Caco-2 (cell line): ENCODE data around the gene TLN1. TPM values are rescaled to one million over a fixed set of nuclear protein-coding genes. Genes with fewer than 3 reads are reported as not detected.

Experiments used
- BruUV-seq: library from RNA; stranded (reverse); fragments of 400-500 nt; replicated peaks from 2 replicates; lab custom pipeline; 2021; lab: Mats Ljungman, UMichigan
- CTCF ChIA-PET: fragments of 300-600 bp; sonication (Branson Sonifier 250); formaldehyde crosslinking; loops from one replicate; lab custom pipeline; 2022; ENCODE audit warnings: antibody characterized with exemption; lab: Charles Lee
- POLR2A ChIA-PET: fragments of 300-600 bp; sonication (Branson Sonifier 250); formaldehyde crosslinking; loops from one replicate; lab custom pipeline; 2022; ENCODE audit warnings: antibody characterized with exemption; lab: Charles Lee
- DNase-seq, 2 experiments: peaks; one replicate each; pipeline versions ENCODE4 v3.0.0 to v3.0.0-alpha.2; 2020 to 2022
- H3K27me3 ChIP-seq: replicated peaks from 2 replicates; pipeline ENCODE4 v1.6.0; 2011; ENCODE audit warnings: low read length; ENCODE audit not compliant: control insufficient read depth, insufficient read depth
- H3K36me3 ChIP-seq: 2 replicates; pipeline ENCODE4 v1.5.1; 2011; ENCODE audit warnings: low read length; ENCODE audit not compliant: control insufficient read depth, insufficient read depth
- H3K4me1 ChIP-seq: fragments of 250-450 bp; sonication (Bioruptor Pico); 2 replicates; pipeline ENCODE4 v1.5.1; 2020; ENCODE audit warnings: mild to moderate bottlenecking
- H3K4me3 ChIP-seq: 2 replicates; pipeline ENCODE4 v1.5.1; 2011; ENCODE audit warnings: low read depth, mild to moderate bottlenecking, control low read depth, low read length
- H3K9me3 ChIP-seq: fragments of 250-450 bp; sonication (Bioruptor Pico); 2 replicates; pipeline ENCODE4 v1.5.1; 2020; ENCODE audit warnings: mild to moderate bottlenecking, moderate library complexity
- H3K27ac Mint-ChIP-seq: one replicate; pipeline ENCODE4 v1.8.0; 2022; ENCODE audit warnings: mixed read lengths; ENCODE audit not compliant: unreplicated experiment
- H3K27me3 Mint-ChIP-seq: one replicate; pipeline ENCODE4 v1.8.0; 2022; ENCODE audit warnings: mixed read lengths; ENCODE audit not compliant: insufficient read depth, unreplicated experiment
- H3K36me3 Mint-ChIP-seq: one replicate; pipeline ENCODE4 v1.8.0; 2022; ENCODE audit warnings: mild to moderate bottlenecking, mixed read lengths; ENCODE audit not compliant: insufficient read depth, unreplicated experiment
- H3K4me1 Mint-ChIP-seq: one replicate; pipeline ENCODE4 v1.8.0; 2022; ENCODE audit warnings: low read depth, mixed read lengths; ENCODE audit not compliant: unreplicated experiment
- H3K4me3 Mint-ChIP-seq: one replicate; pipeline ENCODE4 v1.8.0; 2022; ENCODE audit warnings: mild to moderate bottlenecking, moderate library complexity, mixed read lengths; ENCODE audit not compliant: unreplicated experiment
- H3K9me3 Mint-ChIP-seq: one replicate; pipeline ENCODE4 v1.8.0; 2022; ENCODE audit warnings: mixed read lengths; ENCODE audit not compliant: unreplicated experiment
- CTCF ChIP-seq, 2 experiments: fragments of 200-600 bp in 1 of 2; IDR thresholded peaks; 1 replicate in 1 of 2; 2 replicates in 1 of 2; pipeline versions ENCODE4 v1.5.1 to v1.8.0; 2011 to 2022; ENCODE audit warnings: antibody characterized with exemption in 1 of 2, control low read depth in 1 of 2, inconsistent platforms in 1 of 2, low read depth in 1 of 2, low read length in 1 of 2, mild to moderate bottlenecking in 1 of 2, moderate library complexity in 1 of 2; ENCODE audit not compliant: insufficient read depth in 1 of 2, severe bottlenecking in 1 of 2, unreplicated experiment in 1 of 2
- intact Hi-C: fragments of 100-400 bp; cut with micrococcal nuclease; formaldehyde crosslinking; loops from one replicate; pipeline ENCODE4 v1.10.0; 2022; ENCODE audit not compliant: unreplicated experiment
- total RNA-seq: library from RNA; stranded (reverse); gene quantifications from 2 replicates; pipeline ENCODE4 v1.2.3, GENCODE V29; 2022

The TLN1 gene
- total RNA-seq, 1 experiment from 2014 or later = 147 TPM

GRCh38 chr9:35716230-35716629 lies 15.8 kb downstream of the TLN1 start:
- Mint-ChIP-seq H3K9me3 (no peaks in the 10 kb centered on the region), H3K27ac (no peak overlapping the region), H3K4me1 (no peaks in the 10 kb centered on the region), H3K4me3 (no peak overlapping the region), H3K36me3 (peaks cover 60% of the 10 kb centered on the region), H3K27me3 (no peaks in the 10 kb centered on the region)
- Histone ChIP-seq H3K4me1 (no peaks in the 10 kb centered on the region), H3K4me3 (no peak overlapping the region), H3K36me3 (peaks cover 8% of the 10 kb centered on the region), H3K9me3 (no peaks in the 10 kb centered on the region), H3K27me3 (no peaks in the 10 kb centered on the region)
- intact Hi-C loops = no loop called here
- no TSS peak for BruUV-seq
- no peak for DNase-seq
- TF ChIP-seq CTCF (IDR thresholded peaks at IDR 0.05; ENCODE audit: insufficient read depth in 1 of 2, low read depth in 1 of 2, low read length in 1 of 2, severe bottlenecking in 1 of 2, unreplicated experiment in 1 of 2) = peak in 1 of 2 experiments; percentile 5
- ChIA-PET CTCF (interaction anchor here (0.8 kb wide), 1 partner anchor 20 kb away, joined by 3 read pairs; no protein-coding TSS in a partner anchor), POLR2A (no interaction called here)

- Histone ChIP-seq H3K27me3 (no peaks in the 10 kb centered on the region), H3K4me1 (no peaks in the 10 kb centered on the region), H3K36me3 (peaks cover 10% of the 10 kb centered on the region), H3K9me3 (no peaks in the 10 kb centered on the region), H3K4me3 (no peak overlapping the region)
- ChIA-PET CTCF (interaction anchor here (1.0 kb wide), 1 partner anchor 13 kb away, joined by 3 read pairs; no protein-coding TSS in a partner anchor), POLR2A (no interaction called here)
- Mint-ChIP-seq H3K36me3 (peaks cover 60% of the 10 kb centered on the region), H3K27me3 (no peaks in the 10 kb centered on the region), H3K4me1 (no peaks in the 10 kb centered on the region), H3K27ac (no peak overlapping the region), H3K9me3 (no peaks in the 10 kb centered on the region), H3K4me3 (no peak overlapping the region)
- no TSS peak for BruUV-seq
- DNase-seq = no peak
- intact Hi-C loops = no loop called here
- no peak for TF ChIP-seq CTCF (IDR thresholded peaks at IDR 0.05; ENCODE audit: insufficient read depth in 1 of 2, low read depth in 1 of 2, low read length in 1 of 2, severe bottlenecking in 1 of 2, unreplicated experiment in 1 of 2)
Measured at GRCh38 chr9:35714579-35715252, 17.3 kb downstream of the TLN1 start.

- POLR2A ChIA-PET = no interaction called here
- H3K4me3 ChIP-seq = no peak overlapping the region
Measured at GRCh38 chr9:35714123-35714522, 17.9 kb downstream of the TLN1 start.

More at GRCh38 chr9:35714123-35714522, 17.9 kb downstream of the TLN1 start:
- TF ChIP-seq CTCF (IDR thresholded peaks at IDR 0.05; ENCODE audit: insufficient read depth in 1 of 2, low read depth in 1 of 2, low read length in 1 of 2, severe bottlenecking in 1 of 2, unreplicated experiment in 1 of 2) = no peak
- no peak for DNase-seq
- Histone ChIP-seq H3K9me3 (no peaks in the 10 kb centered on the region), H3K36me3 (peaks cover 8% of the 10 kb centered on the region), H3K4me1 (no peaks in the 10 kb centered on the region), H3K27me3 (no peaks in the 10 kb centered on the region)
- no peaks in the 10 kb centered on the region for H3K27me3 Mint-ChIP-seq
- no peak overlapping the region for H3K27ac Mint-ChIP-seq
- no TSS peak for BruUV-seq
- H3K9me3 Mint-ChIP-seq = no peaks in the 10 kb centered on the region
- H3K36me3 Mint-ChIP-seq = peaks cover 60% of the 10 kb centered on the region
- intact Hi-C loops = no loop called here
- no peaks in the 10 kb centered on the region for H3K4me1 Mint-ChIP-seq
- CTCF ChIA-PET = interaction anchor here (0.5 to 1.0 kb wide), 2 partner anchors 13 to 175 kb away, joined by 3 to 5 read pairs; no protein-coding TSS in a partner anchor
- no peak overlapping the region for H3K4me3 Mint-ChIP-seq
